ENCODE measurements around the gene TEX22.

Gene TEX22

GRCh38 chr14:105426416-105427130, 28.2 kb downstream of the TEX22 start:
- H3K36me3 Mint-ChIP-seq (ENCODE audit: insufficient read depth) = peaks cover 11% of the 10 kb centered on the region
- H3K27ac Mint-ChIP-seq (ENCODE audit: low read depth) = no peak overlapping the region
- DNase-seq (ENCODE audit: low spot score in 2 of 2) = no peak
- no peaks in the 10 kb centered on the region for H3K27me3 Mint-ChIP-seq
- no peak for ATAC-seq (replicated peaks; ENCODE audit: extremely low read depth, poor library complexity, severe bottlenecking)
- H3K9me3 Mint-ChIP-seq = no peaks in the 10 kb centered on the region
- peaks cover 19% of the 10 kb centered on the region for H3K4me1 Mint-ChIP-seq
- H3K4me3 Mint-ChIP-seq = no peak overlapping the region

GRCh38 chr14:105427412-105427811, 29.1 kb downstream of the TEX22 start:
- no peak for ATAC-seq (replicated peaks; ENCODE audit: extremely low read depth, poor library complexity, severe bottlenecking)
- Mint-ChIP-seq H3K27ac (ENCODE audit: low read depth) (no peak overlapping the region), H3K4me1 (peaks cover 11% of the 10 kb centered on the region), H3K9me3 (no peaks in the 10 kb centered on the region), H3K27me3 (no peaks in the 10 kb centered on the region), H3K36me3 (ENCODE audit: insufficient read depth) (peaks cover 7% of the 10 kb centered on the region), H3K4me3 (no peak overlapping the region)
- no peak for DNase-seq (ENCODE audit: low spot score in 2 of 2)

GRCh38 chr14:105427936-105428485, 29.7 kb downstream of the TEX22 start:
- Mint-ChIP-seq H3K9me3 (no peaks in the 10 kb centered on the region), H3K27me3 (no peaks in the 10 kb centered on the region), H3K36me3 (ENCODE audit: insufficient read depth) (peaks cover 7% of the 10 kb centered on the region), H3K4me3 (no peak overlapping the region), H3K4me1 (peaks cover 7% of the 10 kb centered on the region), H3K27ac (ENCODE audit: low read depth) (no peak overlapping the region)
- no peak for ATAC-seq (replicated peaks; ENCODE audit: extremely low read depth, poor library complexity, severe bottlenecking)
- DNase-seq (ENCODE audit: low spot score in 2 of 2) = no peak

- no peak for DNase-seq (ENCODE audit: low spot score in 2 of 2)
These were observed 31.7 kb downstream of the TEX22 start for GRCh38 chr14:105430042-105430441.

GRCh38 chr14:105430565-105430964, 32.2 kb downstream of the TEX22 start:
- no peak for ATAC-seq (replicated peaks; ENCODE audit: extremely low read depth, poor library complexity, severe bottlenecking)
- no peaks in the 10 kb centered on the region for H3K9me3 Mint-ChIP-seq
- peaks cover 16% of the 10 kb centered on the region for H3K4me1 Mint-ChIP-seq
- peaks cover 8% of the 10 kb centered on the region for H3K36me3 Mint-ChIP-seq (ENCODE audit: insufficient read depth)
- no peak overlapping the region for H3K27ac Mint-ChIP-seq (ENCODE audit: low read depth)
- no peaks in the 10 kb centered on the region for H3K27me3 Mint-ChIP-seq
- no peak for DNase-seq (ENCODE audit: low spot score in 2 of 2)
- no peak overlapping the region for H3K4me3 Mint-ChIP-seq

More at GRCh38 chr14:105430042-105430441, 31.7 kb downstream of the TEX22 start:
- H3K27ac Mint-ChIP-seq (ENCODE audit: low read depth) = no peak overlapping the region
- H3K4me1 Mint-ChIP-seq = peaks cover 11% of the 10 kb centered on the region
- H3K4me3 Mint-ChIP-seq = no peak overlapping the region
- no peaks in the 10 kb centered on the region for H3K9me3 Mint-ChIP-seq
- no peaks in the 10 kb centered on the region for H3K27me3 Mint-ChIP-seq
- no peak for ATAC-seq (replicated peaks; ENCODE audit: extremely low read depth, poor library complexity, severe bottlenecking)
- H3K36me3 Mint-ChIP-seq (ENCODE audit: insufficient read depth) = peaks cover 8% of the 10 kb centered on the region

- peaks cover 8% of the 10 kb centered on the region for H3K36me3 Mint-ChIP-seq (ENCODE audit: insufficient read depth)
- H3K4me1 Mint-ChIP-seq = peaks cover 21% of the 10 kb centered on the region
- H3K27me3 Mint-ChIP-seq = no peaks in the 10 kb centered on the region
- no peak overlapping the region for H3K27ac Mint-ChIP-seq (ENCODE audit: low read depth)
- no peak overlapping the region for H3K4me3 Mint-ChIP-seq
- H3K9me3 Mint-ChIP-seq = no peaks in the 10 kb centered on the region
- ATAC-seq (replicated peaks; ENCODE audit: extremely low read depth, poor library complexity, severe bottlenecking) (no peak), DNase-seq (ENCODE audit: low spot score in 2 of 2) (no peak)
These were observed 32.9 kb downstream of the TEX22 start for GRCh38 chr14:105431256-105431655.

GRCh38 chr14:105432657-105433056, 34.3 kb downstream of the TEX22 start:
- no peaks in the 10 kb centered on the region for H3K9me3 Mint-ChIP-seq

GRCh38 chr14:105433161-105433605, 34.8 kb downstream of the TEX22 start:
- Mint-ChIP-seq H3K9me3 (no peaks in the 10 kb centered on the region), H3K4me1 (peaks cover 14% of the 10 kb centered on the region), H3K27ac (ENCODE audit: low read depth) (no peak overlapping the region), H3K4me3 (no peak overlapping the region), H3K27me3 (no peaks in the 10 kb centered on the region), H3K36me3 (ENCODE audit: insufficient read depth) (peaks cover 6% of the 10 kb centered on the region)
- ATAC-seq (replicated peaks; ENCODE audit: extremely low read depth, poor library complexity, severe bottlenecking) = no peak
- no peak for DNase-seq (ENCODE audit: low spot score in 2 of 2)

More at GRCh38 chr14:105432657-105433056, 34.3 kb downstream of the TEX22 start:
- H3K36me3 Mint-ChIP-seq (ENCODE audit: insufficient read depth) = peaks cover 6% of the 10 kb centered on the region
- peaks cover 14% of the 10 kb centered on the region for H3K4me1 Mint-ChIP-seq
- DNase-seq (ENCODE audit: low spot score in 2 of 2) = no peak
- H3K27ac Mint-ChIP-seq (ENCODE audit: low read depth) = no peak overlapping the region
- H3K27me3 Mint-ChIP-seq = no peaks in the 10 kb centered on the region
- H3K4me3 Mint-ChIP-seq = no peak overlapping the region
- ATAC-seq (replicated peaks; ENCODE audit: extremely low read depth, poor library complexity, severe bottlenecking) = no peak

GRCh38 chr14:105436402-105436801, 38.1 kb downstream of the TEX22 start:
- ATAC-seq (replicated peaks; ENCODE audit: extremely low read depth, poor library complexity, severe bottlenecking) (no peak), DNase-seq (ENCODE audit: low spot score in 2 of 2) (no peak)
- Mint-ChIP-seq H3K4me3 (no peak overlapping the region), H3K9me3 (no peaks in the 10 kb centered on the region), H3K36me3 (ENCODE audit: insufficient read depth) (peaks cover 2% of the 10 kb centered on the region), H3K27ac (ENCODE audit: low read depth) (no peak overlapping the region), H3K4me1 (peaks cover 14% of the 10 kb centered on the region), H3K27me3 (no peaks in the 10 kb centered on the region)

- H3K36me3 Mint-ChIP-seq (ENCODE audit: insufficient read depth) = peaks cover 7% of the 10 kb centered on the region
- H3K27ac Mint-ChIP-seq (ENCODE audit: low read depth) = no peak overlapping the region
- ATAC-seq (replicated peaks; ENCODE audit: extremely low read depth, poor library complexity, severe bottlenecking) (no peak), DNase-seq (ENCODE audit: low spot score in 2 of 2) (no peak)
- peaks cover 20% of the 10 kb centered on the region for H3K4me1 Mint-ChIP-seq
- H3K27me3 Mint-ChIP-seq = no peaks in the 10 kb centered on the region
- H3K4me3 Mint-ChIP-seq = no peak overlapping the region
- H3K9me3 Mint-ChIP-seq = no peaks in the 10 kb centered on the region
These were observed 38.8 kb downstream of the TEX22 start for GRCh38 chr14:105436891-105437722.

GRCh38 chr14:105437723-105438500, 39.6 kb downstream of the TEX22 start:
- Mint-ChIP-seq H3K27ac (ENCODE audit: low read depth) (no peak overlapping the region), H3K27me3 (no peaks in the 10 kb centered on the region), H3K36me3 (ENCODE audit: insufficient read depth) (peaks cover 7% of the 10 kb centered on the region), H3K4me1 (peaks cover 24% of the 10 kb centered on the region), H3K9me3 (no peaks in the 10 kb centered on the region), H3K4me3 (no peak overlapping the region)
- no peak for ATAC-seq (replicated peaks; ENCODE audit: extremely low read depth, poor library complexity, severe bottlenecking)
- DNase-seq (ENCODE audit: low spot score in 2 of 2) = no peak

GRCh38 chr14:105439179-105439578, 40.8 kb downstream of the TEX22 start:
- ATAC-seq (replicated peaks; ENCODE audit: extremely low read depth, poor library complexity, severe bottlenecking) = no peak
- Mint-ChIP-seq H3K9me3 (no peaks in the 10 kb centered on the region), H3K4me1 (peaks cover 24% of the 10 kb centered on the region), H3K36me3 (ENCODE audit: insufficient read depth) (peaks cover 10% of the 10 kb centered on the region), H3K4me3 (no peak overlapping the region), H3K27ac (ENCODE audit: low read depth) (no peak overlapping the region), H3K27me3 (no peaks in the 10 kb centered on the region)
- DNase-seq (ENCODE audit: low spot score in 2 of 2) = no peak

Measured in central memory CD8-positive, alpha-beta T cell (primary cell).